Activated CD8-positive, alpha-beta T cell treated with anti-CD3 and anti-CD28 coated beads, Interleukin-2, amount 10 ng/mL, durations not matched to agents 7 days and 5 days (primary cell): Measurements from ENCODE around the gene GSAP. TPM values are rescaled to one million over a fixed set of nuclear protein-coding genes. Genes with fewer than 3 reads are reported as not detected.
"Not testable (repeated sequence)": the region's sequence is repeated elsewhere in the genome, so short reads cannot be mapped to it uniquely, and the experiment has no call there.

Source experiments
- ATAC-seq: fragments of 150-1000 bp; cut with Tn5 transposase; one replicate; pipeline ENCODE4 v1.10.0; 2021; ENCODE audit warnings: moderate library complexity
- CTCF ChIA-PET: fragments of 350-600 bp; sonication (Branson Sonifier 250); formaldehyde crosslinking; loops from one replicate; lab custom pipeline; 2021; ENCODE audit warnings: antibody characterized with exemption; lab: Charles Lee
- POLR2A ChIA-PET: fragments of 350-600 bp; sonication (Branson Sonifier 250); formaldehyde crosslinking; loops from one replicate; lab custom pipeline; 2021; ENCODE audit warnings: antibody characterized with exemption; lab: Charles Lee
- DNase-seq: peaks from one replicate; pipeline ENCODE4 v3.0.0-alpha.2; 2020
- H3K27ac Mint-ChIP-seq: one replicate; pipeline ENCODE4 v1.8.0; 2021; ENCODE audit warnings: mild to moderate bottlenecking, mixed read lengths
- H3K27me3 Mint-ChIP-seq: one replicate; pipeline ENCODE4 v1.8.0; 2021; ENCODE audit warnings: low read depth, mixed read lengths
- H3K36me3 Mint-ChIP-seq: one replicate; pipeline ENCODE4 v1.8.0; 2021; ENCODE audit warnings: low read depth, mixed read lengths
- H3K4me1 Mint-ChIP-seq: one replicate; pipeline ENCODE4 v1.8.0; 2021; ENCODE audit warnings: low read depth, mixed read lengths
- H3K4me3 Mint-ChIP-seq: one replicate; pipeline ENCODE4 v1.8.0; 2021; ENCODE audit warnings: mild to moderate bottlenecking, mixed read lengths
- H3K9me3 Mint-ChIP-seq: one replicate; pipeline ENCODE4 v1.8.0; 2022; ENCODE audit warnings: mixed read lengths; ENCODE audit not compliant: insufficient read depth
- total RNA-seq, 2 experiments: library from RNA; stranded (reverse); gene quantifications; one replicate each; pipeline ENCODE4 v1.2.3, GENCODE V29; 2021

The GSAP gene
- total RNA-seq = 1 to 10 TPM; 2.2 to 3.9 TPM

- H3K9me3 Mint-ChIP-seq = no peaks in the 10 kb centered on the region
- no peaks in the 10 kb centered on the region for H3K36me3 Mint-ChIP-seq
- ChIA-PET POLR2A (interaction anchor here (0.9 to 1.1 kb wide), 2 partner anchors 61 to 64 kb away, joined by 3 read pairs; no protein-coding TSS in a partner anchor), CTCF (interaction anchor here (2.6 to 2.7 kb wide), 2 partner anchors 12 to 84 kb away, joined by 6 to 9 read pairs; no protein-coding TSS in a partner anchor)
- peak; percentile 61 for DNase-seq
- ATAC-seq = peak; percentile 76
- H3K4me1 Mint-ChIP-seq = peaks cover 38% of the 10 kb centered on the region
- peaks cover 25% of the 10 kb centered on the region for H3K27me3 Mint-ChIP-seq
- peak within 1 kb of the TSS; percentile 58 for H3K27ac Mint-ChIP-seq
- peak within 1 kb of the TSS; percentile 66 for H3K4me3 Mint-ChIP-seq
Observed at GRCh38 chr7:77415823-77416620, at the start of gene GSAP. Gene GSAP (minus strand): TSS chr7:77416349. CDS start chr7:77416321, 28 bp downstream.

DNA sequence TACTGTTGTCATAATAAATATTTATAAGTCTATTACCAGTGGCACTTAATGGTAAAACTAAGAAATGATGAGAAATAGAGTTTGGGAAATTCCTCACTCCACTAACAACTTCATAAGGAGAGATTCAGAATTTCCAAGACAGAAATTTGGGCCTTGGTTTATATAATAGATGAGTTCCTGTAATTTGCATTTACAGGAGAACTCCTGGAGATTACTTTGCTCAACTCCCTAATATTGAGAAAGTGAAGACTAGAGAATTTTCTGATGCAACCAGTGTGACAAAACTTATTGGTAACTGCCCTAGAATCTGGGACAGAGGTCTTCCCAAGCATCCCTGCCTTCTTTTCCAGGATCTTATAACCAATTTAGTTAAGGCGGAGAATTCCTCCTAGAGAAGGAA is 49.1 kb upstream of the GSAP start:
- Mint-ChIP-seq H3K27me3 (peaks cover 4% of the 10 kb centered on the region), H3K27ac (no peak overlapping the region), H3K9me3 (no peaks in the 10 kb centered on the region), H3K36me3 (no peaks in the 10 kb centered on the region), H3K4me3 (no peak overlapping the region), H3K4me1 (no peaks in the 10 kb centered on the region)
- ChIA-PET POLR2A (no interaction called here), CTCF (no interaction called here)
- ATAC-seq (no peak), DNase-seq (no peak)

DNA sequence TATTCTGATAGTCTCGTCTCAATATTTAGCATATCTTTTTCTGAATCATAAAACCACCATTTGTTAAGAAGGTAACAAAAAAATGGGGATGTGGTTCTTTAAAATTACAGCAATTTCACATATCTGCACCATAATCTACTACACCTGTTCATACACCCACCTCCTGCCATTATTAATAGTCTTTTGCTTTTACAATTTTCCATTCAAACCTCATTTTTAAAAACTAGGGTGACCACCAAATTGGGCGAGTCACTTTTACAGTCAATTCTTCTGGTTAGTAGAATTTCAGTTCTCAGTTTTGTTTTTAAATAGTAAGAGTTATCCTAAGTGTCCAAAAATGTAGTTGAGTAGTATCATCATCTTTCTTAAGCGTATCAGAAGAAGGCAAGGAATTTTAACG is 48.4 kb upstream of the GSAP start:
- ATAC-seq (no peak), DNase-seq (no peak)
- H3K27ac Mint-ChIP-seq = no peak overlapping the region
- H3K27me3 Mint-ChIP-seq = peaks cover 4% of the 10 kb centered on the region
- H3K4me3 Mint-ChIP-seq = no peak overlapping the region
- ChIA-PET POLR2A (no interaction called here), CTCF (no interaction called here)
- no peaks in the 10 kb centered on the region for H3K9me3 Mint-ChIP-seq
- H3K36me3 Mint-ChIP-seq = no peaks in the 10 kb centered on the region
- H3K4me1 Mint-ChIP-seq = no peaks in the 10 kb centered on the region

- H3K36me3 Mint-ChIP-seq, POLR2A ChIA-PET, DNase-seq, H3K27ac Mint-ChIP-seq, H3K4me1 Mint-ChIP-seq, H3K9me3 Mint-ChIP-seq, ATAC-seq, H3K4me3 Mint-ChIP-seq, CTCF ChIA-PET, H3K27me3 Mint-ChIP-seq: not testable (repeated sequence)
Observed at GRCh38 chr7:77463632-77464031, 47.5 kb upstream of the GSAP start.

DNA sequence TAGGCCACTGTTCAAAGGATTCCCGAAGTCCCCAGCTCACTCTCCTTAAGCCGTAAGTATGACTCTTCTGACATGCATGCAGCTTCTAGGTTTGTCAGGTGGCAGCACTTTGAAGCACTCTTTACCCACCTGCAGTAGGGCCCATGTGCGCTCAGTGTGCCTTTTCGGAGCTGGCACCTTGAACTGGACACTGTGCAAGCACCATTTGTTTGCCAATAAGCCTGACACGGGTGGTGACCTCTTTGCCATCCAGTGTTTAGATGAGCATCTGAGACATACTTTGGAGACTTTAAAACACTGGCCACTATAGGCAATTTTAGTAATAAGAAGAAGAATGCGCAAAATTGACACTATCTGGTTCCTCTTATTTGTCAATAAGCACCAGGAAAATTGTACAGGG is 45.7 kb upstream of the GSAP start:
- H3K4me1 Mint-ChIP-seq = no peaks in the 10 kb centered on the region
- no peak overlapping the region for H3K27ac Mint-ChIP-seq
- ATAC-seq (no peak), DNase-seq (no peak)
- no peak overlapping the region for H3K4me3 Mint-ChIP-seq
- CTCF ChIA-PET = no interaction called here
- POLR2A ChIA-PET = interaction anchor here (0.6 kb wide), 1 partner anchor 29 kb away, joined by 3 read pairs; no protein-coding TSS in a partner anchor
- H3K9me3 Mint-ChIP-seq = no peaks in the 10 kb centered on the region
- no peaks in the 10 kb centered on the region for H3K36me3 Mint-ChIP-seq
- peaks cover 6% of the 10 kb centered on the region for H3K27me3 Mint-ChIP-seq

DNA sequence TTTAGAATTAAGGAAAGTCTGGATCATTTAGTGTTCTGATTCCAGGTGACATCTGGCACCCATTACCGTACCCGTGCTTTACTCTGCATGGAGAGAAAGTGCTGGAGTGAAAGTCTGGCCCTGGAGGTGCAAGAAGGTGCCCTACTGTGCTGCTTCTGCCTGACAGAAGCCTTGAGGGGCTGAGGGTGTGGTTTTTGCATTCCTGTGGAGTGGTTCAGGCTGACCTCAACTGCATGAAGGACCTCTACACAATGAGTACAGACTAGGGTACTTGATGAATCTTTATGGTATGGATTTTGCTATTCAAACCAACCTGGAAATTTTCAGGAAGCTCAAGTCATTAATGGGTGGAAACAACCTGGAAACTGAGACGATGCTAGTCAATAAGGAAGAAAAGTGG is 45.1 kb upstream of the GSAP start:
- no peaks in the 10 kb centered on the region for H3K9me3 Mint-ChIP-seq
- H3K27ac Mint-ChIP-seq = no peak overlapping the region
- H3K4me1 Mint-ChIP-seq = no peaks in the 10 kb centered on the region
- ATAC-seq = no peak
- POLR2A ChIA-PET = interaction anchor here (0.6 kb wide), 1 partner anchor 29 kb away, joined by 3 read pairs; no protein-coding TSS in a partner anchor
- peaks cover 6% of the 10 kb centered on the region for H3K27me3 Mint-ChIP-seq
- CTCF ChIA-PET = no interaction called here
- no peak overlapping the region for H3K4me3 Mint-ChIP-seq
- H3K36me3 Mint-ChIP-seq = no peaks in the 10 kb centered on the region
- DNase-seq = no peak

- H3K36me3 Mint-ChIP-seq = no peaks in the 10 kb centered on the region
- H3K4me1 Mint-ChIP-seq = no peaks in the 10 kb centered on the region
- no peak overlapping the region for H3K4me3 Mint-ChIP-seq
- H3K9me3 Mint-ChIP-seq = no peaks in the 10 kb centered on the region
- ChIA-PET POLR2A (no interaction called here), CTCF (no interaction called here)
- peaks cover 6% of the 10 kb centered on the region for H3K27me3 Mint-ChIP-seq
- no peak overlapping the region for H3K27ac Mint-ChIP-seq
- no peak for ATAC-seq
- no peak for DNase-seq
Observed at GRCh38 chr7:77460057-77460486, 43.9 kb upstream of the GSAP start.

GRCh38 chr7:77459311-77459726 is 43.2 kb upstream of the GSAP start:
- ATAC-seq (no peak), DNase-seq (no peak)
- peaks cover 6% of the 10 kb centered on the region for H3K27me3 Mint-ChIP-seq
- no peaks in the 10 kb centered on the region for H3K4me1 Mint-ChIP-seq
- H3K9me3 Mint-ChIP-seq = no peaks in the 10 kb centered on the region
- no peak overlapping the region for H3K27ac Mint-ChIP-seq
- no peaks in the 10 kb centered on the region for H3K36me3 Mint-ChIP-seq
- H3K4me3 Mint-ChIP-seq = no peak overlapping the region
- ChIA-PET CTCF (no interaction called here), POLR2A (no interaction called here)

DNA sequence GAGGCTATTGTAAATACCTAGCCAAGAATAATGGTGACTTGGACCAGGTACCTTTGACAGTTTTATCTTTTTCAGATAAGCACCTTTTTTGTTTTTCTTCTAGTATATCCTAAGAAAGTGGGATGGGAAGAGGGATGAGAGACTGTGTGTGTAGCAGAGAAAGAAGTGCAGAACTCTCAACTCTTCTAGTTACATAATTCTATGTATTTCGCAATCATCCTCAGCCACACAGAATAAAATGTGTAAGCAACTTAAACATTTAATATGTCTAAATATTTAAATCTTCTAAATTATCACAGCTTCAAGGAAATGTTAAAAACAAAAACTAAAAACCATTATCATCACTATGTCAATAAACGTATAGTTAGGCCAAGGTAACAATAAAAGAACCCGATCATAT is 42.6 kb upstream of the GSAP start:
- peaks cover 6% of the 10 kb centered on the region for H3K27me3 Mint-ChIP-seq
- no peak for ATAC-seq
- POLR2A ChIA-PET = no interaction called here
- no peak overlapping the region for H3K27ac Mint-ChIP-seq
- no peaks in the 10 kb centered on the region for H3K9me3 Mint-ChIP-seq
- H3K4me3 Mint-ChIP-seq = no peak overlapping the region
- no peaks in the 10 kb centered on the region for H3K36me3 Mint-ChIP-seq
- DNase-seq = no peak
- H3K4me1 Mint-ChIP-seq = no peaks in the 10 kb centered on the region
- CTCF ChIA-PET = no interaction called here

DNA sequence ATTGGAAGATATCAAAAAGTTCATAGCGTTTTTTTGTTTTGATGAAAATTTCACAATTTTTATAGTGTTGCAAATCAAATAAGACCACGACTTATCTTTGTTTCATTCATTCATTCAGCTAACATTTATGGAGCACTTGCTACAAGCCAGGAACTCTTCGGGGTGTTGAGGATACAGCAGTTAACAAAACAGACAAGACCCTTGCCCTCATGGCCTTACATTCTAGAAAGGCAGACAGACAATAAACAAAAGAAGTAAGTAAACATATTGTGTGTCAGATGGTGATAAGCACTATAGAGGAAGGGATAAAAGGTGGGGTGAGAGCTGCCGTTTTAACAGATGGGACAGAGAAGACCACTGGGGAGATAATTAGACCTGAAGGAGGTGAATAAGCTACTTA is 41.6 kb upstream of the GSAP start:
- CTCF ChIA-PET = no interaction called here
- Mint-ChIP-seq H3K27ac (no peak overlapping the region), H3K4me1 (no peaks in the 10 kb centered on the region), H3K9me3 (no peaks in the 10 kb centered on the region), H3K36me3 (no peaks in the 10 kb centered on the region), H3K27me3 (peaks cover 4% of the 10 kb centered on the region), H3K4me3 (no peak overlapping the region)
- ATAC-seq = no peak
- DNase-seq = no peak
- POLR2A ChIA-PET = no interaction called here

DNA sequence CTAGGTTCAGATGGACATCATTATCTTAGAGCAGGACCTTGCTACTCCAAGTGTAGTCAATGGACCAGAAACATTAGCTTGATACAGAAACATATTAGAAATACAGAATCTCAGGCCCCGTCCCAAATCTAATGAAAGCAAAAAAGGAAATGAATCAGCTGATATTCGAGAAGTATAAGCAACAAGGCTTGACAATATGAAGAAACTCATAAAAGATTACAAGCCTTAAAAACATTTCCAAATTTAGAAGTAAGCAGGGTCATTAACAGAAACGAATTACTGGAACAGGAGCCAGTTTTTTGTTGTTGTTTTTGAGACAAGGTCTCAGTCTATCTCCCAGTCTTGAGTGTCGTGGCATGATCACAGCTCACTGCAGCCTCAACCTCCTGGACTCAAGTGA is 40.5 kb upstream of the GSAP start:
- Mint-ChIP-seq H3K4me1 (no peaks in the 10 kb centered on the region), H3K36me3 (no peaks in the 10 kb centered on the region), H3K9me3 (no peaks in the 10 kb centered on the region), H3K27me3 (peaks cover 2% of the 10 kb centered on the region), H3K4me3 (no peak overlapping the region), H3K27ac (no peak overlapping the region)
- DNase-seq = no peak
- ChIA-PET CTCF (no interaction called here), POLR2A (no interaction called here)
- ATAC-seq = no peak

- Mint-ChIP-seq H3K27ac (no peak overlapping the region), H3K27me3 (peaks cover 3% of the 10 kb centered on the region), H3K36me3 (no peaks in the 10 kb centered on the region), H3K9me3 (no peaks in the 10 kb centered on the region), H3K4me1 (no peaks in the 10 kb centered on the region), H3K4me3 (no peak overlapping the region)
- CTCF ChIA-PET = no interaction called here
- ATAC-seq (no peak), DNase-seq (no peak)
- POLR2A ChIA-PET = interaction anchor here (0.6 kb wide), 1 partner anchor 13 kb away, joined by 3 read pairs; no protein-coding TSS in a partner anchor
Observed at GRCh38 chr7:77455321-77455720, 39.2 kb upstream of the GSAP start.
